OCI-LY1 (cell line): ENCODE results near the gene FRAS1.

Source experiments
- H2AFZ ChIP-seq: fragments of 200-600 bp; sonication (generic), shearing (Covaris generic); 2 replicates; pipeline ENCODE4 v1.6.0; 2014; ENCODE audit warnings: antibody characterized with exemption, mild to moderate bottlenecking, low read length
- H3F3A ChIP-seq: fragments of 200-600 bp; sonication (generic), shearing (Covaris generic); 2 replicates; pipeline ENCODE4 v1.6.0; 2014; ENCODE audit warnings: mild to moderate bottlenecking, antibody characterized with exemption, low read length, moderate library complexity; ENCODE audit not compliant: insufficient read depth
- H3K27ac ChIP-seq: fragments of 200-600 bp; sonication (generic); 2 replicates; pipeline ENCODE4 v1.5.1; 2014; ENCODE audit warnings: low read length, mixed run types, mild to moderate bottlenecking, low read depth; ENCODE audit not compliant: poor library complexity, severe bottlenecking
- H3K27me3 ChIP-seq: fragments of 200-600 bp; sonication (generic); 2 replicates; pipeline ENCODE4 v1.6.0; 2014; ENCODE audit warnings: antibody characterized with exemption, mild to moderate bottlenecking, low read length, moderate library complexity; ENCODE audit not compliant: insufficient read depth
- H3K36me3 ChIP-seq: fragments of 200-600 bp; sonication (generic); 2 replicates; pipeline ENCODE4 v1.6.1; 2014; ENCODE audit warnings: mild to moderate bottlenecking, antibody characterized with exemption, low read length, moderate library complexity, mixed read lengths; ENCODE audit not compliant: insufficient read depth
- H3K4me1 ChIP-seq: fragments of 200-600 bp; sonication (generic); 2 replicates; pipeline ENCODE4 v1.5.1; 2014; ENCODE audit warnings: mild to moderate bottlenecking, low read length, moderate library complexity; ENCODE audit not compliant: insufficient read depth, severe bottlenecking
- H3K4me2 ChIP-seq: fragments of 200-600 bp; sonication (generic), shearing (Covaris generic); 2 replicates; pipeline ENCODE4 v1.6.1; 2014; ENCODE audit warnings: low read length
- H3K4me3 ChIP-seq: fragments of 200-600 bp; sonication (generic); 2 replicates; pipeline ENCODE4 v1.5.1; 2014; ENCODE audit warnings: low read length, low read depth, mild to moderate bottlenecking, mixed read lengths; ENCODE audit not compliant: poor library complexity, severe bottlenecking
- H3K79me2 ChIP-seq: fragments of 200-600 bp; shearing (Covaris generic); 2 replicates; pipeline ENCODE4 v1.6.1; 2016; ENCODE audit warnings: mixed run types, low read length, mixed read lengths; ENCODE audit not compliant: insufficient read depth
- H3K9ac ChIP-seq: fragments of 200-600 bp; sonication (generic), shearing (Covaris generic); 2 replicates; pipeline ENCODE4 v1.6.1; 2014; ENCODE audit warnings: mild to moderate bottlenecking, low read length, mixed read lengths
- H3K9me2 ChIP-seq: fragments of 200-600 bp; sonication (generic), shearing (Covaris generic); 2 replicates; pipeline ENCODE4 v1.6.1; 2014; ENCODE audit warnings: low read depth, mild to moderate bottlenecking, low read length, mixed read lengths
- H3K9me3 ChIP-seq: fragments of 200-600 bp; shearing (Covaris generic); 2 replicates; pipeline ENCODE4 v1.6.1; 2014; ENCODE audit warnings: low read length, mixed read lengths
- H4K20me1 ChIP-seq: fragments of 200-600 bp; sonication (generic), shearing (Covaris generic); 2 replicates; pipeline ENCODE4 v1.6.0; 2016; ENCODE audit warnings: mild to moderate bottlenecking, low read length; ENCODE audit not compliant: insufficient read depth
- CTCF ChIP-seq: fragments of 200-600 bp; sonication (generic), shearing (Covaris generic); IDR thresholded peaks from 2 replicates; pipeline ENCODE4 v1.5.1; 2017; ENCODE audit warnings: mild to moderate bottlenecking, antibody characterized with exemption, low read length, moderate library complexity, mixed read lengths
- EZH2 ChIP-seq: fragments of 200-600 bp; sonication (generic), shearing (Covaris generic); IDR thresholded peaks from 2 replicates; pipeline ENCODE4 v1.8.0; 2017; ENCODE audit warnings: borderline replicate concordance, mixed run types, mild to moderate bottlenecking, antibody characterized with exemption, low read length, moderate library complexity, mixed read lengths

FRAS1 gene

GRCh38 chr4:78149751-78150542, 92.8 kb downstream of the FRAS1 start:
- no peaks in the 10 kb centered on the region for H3K4me1 ChIP-seq
- H3K27ac ChIP-seq: no peak overlapping the region
- no peaks in the 10 kb centered on the region for H3K36me3 ChIP-seq
- no peaks in the 10 kb centered on the region for H3K9me2 ChIP-seq
- no peak overlapping the region for H3K4me2 ChIP-seq
- no peak for TF ChIP-seq CTCF
- H3K4me3 ChIP-seq: no peak overlapping the region
- H3K9ac ChIP-seq: no peak overlapping the region
- no peak overlapping the region for H2AFZ ChIP-seq
- no peaks in the 10 kb centered on the region for H3K79me2 ChIP-seq
- no peaks in the 10 kb centered on the region for H3F3A ChIP-seq
- no peaks in the 10 kb centered on the region for H3K27me3 ChIP-seq
- H3K9me3 ChIP-seq: no peaks in the 10 kb centered on the region
- H4K20me1 ChIP-seq: no peaks in the 10 kb centered on the region

GRCh38 chr4:78150543-78150864, 93.4 kb downstream of the FRAS1 start:
- Histone ChIP-seq H3F3A (no peaks in the 10 kb centered on the region), H3K4me2 (no peak overlapping the region), H3K79me2 (no peaks in the 10 kb centered on the region), H3K9me2 (no peaks in the 10 kb centered on the region), H3K36me3 (no peaks in the 10 kb centered on the region), H3K9ac (no peak overlapping the region), H3K27ac (no peak overlapping the region), H4K20me1 (no peaks in the 10 kb centered on the region), H3K4me3 (no peak overlapping the region), H3K4me1 (no peaks in the 10 kb centered on the region), H3K9me3 (no peaks in the 10 kb centered on the region), H2AFZ (no peak overlapping the region), H3K27me3 (no peaks in the 10 kb centered on the region)
- TF ChIP-seq CTCF (no peak), EZH2 (no peak)

- Histone ChIP-seq H3F3A (no peaks in the 10 kb centered on the region), H2AFZ (no peak overlapping the region), H3K4me1 (no peaks in the 10 kb centered on the region), H3K9ac (no peak overlapping the region), H3K36me3 (no peaks in the 10 kb centered on the region), H3K79me2 (no peaks in the 10 kb centered on the region), H3K9me3 (no peaks in the 10 kb centered on the region), H3K9me2 (no peaks in the 10 kb centered on the region), H3K27ac (no peak overlapping the region), H3K27me3 (no peaks in the 10 kb centered on the region), H4K20me1 (no peaks in the 10 kb centered on the region), H3K4me3 (no peak overlapping the region), H3K4me2 (no peak overlapping the region)
- TF ChIP-seq EZH2 (no peak), CTCF (no peak)
These were observed 95.7 kb downstream of the FRAS1 start for GRCh38 chr4:78152795-78153194.
